ENCODE data around the gene ADAM12. TPM values are rescaled to one million over a fixed set of nuclear protein-coding genes. Genes with fewer than 3 reads are reported as not detected.

Gene ADAM12
- polyA plus RNA-seq, 1 of the 3 experiments (the other 2 are of a cell fraction): 25.0 TPM

DNA sequence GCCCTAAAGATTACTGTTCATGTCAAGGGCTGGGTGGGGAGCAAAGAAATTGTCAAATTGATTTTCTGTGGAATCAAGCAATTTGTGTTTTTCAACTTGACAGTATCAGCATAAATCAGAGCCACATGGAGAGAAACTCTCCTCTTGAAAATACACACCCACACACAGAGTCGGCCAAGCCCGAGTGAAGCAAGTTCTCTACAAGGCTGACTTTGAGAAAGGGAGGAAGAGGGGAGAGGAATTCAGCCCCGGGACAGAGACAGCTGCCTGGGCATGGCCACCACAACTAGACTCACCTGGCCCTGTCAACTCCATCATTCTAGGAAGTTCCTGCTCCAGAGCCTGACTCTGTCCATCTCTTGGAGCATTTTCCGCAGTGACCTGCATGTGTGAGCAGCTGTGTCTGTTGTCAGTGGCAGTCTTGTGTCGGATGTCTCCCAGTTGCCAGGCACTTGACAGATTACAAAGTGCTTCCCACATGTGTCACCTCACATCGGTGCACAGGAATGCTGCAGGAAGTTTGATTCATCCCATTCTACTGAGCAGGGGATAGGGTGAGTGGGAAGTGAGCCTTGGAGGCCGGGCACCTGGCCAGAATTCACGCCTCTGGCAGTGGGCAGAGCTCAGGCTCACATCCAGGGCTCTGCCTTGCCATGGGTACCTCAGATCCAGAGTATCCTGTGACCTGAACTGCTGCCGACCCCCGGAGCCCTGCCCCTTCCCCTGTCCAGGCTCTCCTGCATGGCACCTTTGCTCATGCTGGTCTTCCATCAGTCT lies 37.9 kb downstream of the ADAM12 start:
- Histone ChIP-seq H3K9ac (peak overlapping the region; percentile 46; the same call in 1 of the 2 replicates), H3K36me3 (replicated peaks in 1 of 2; ENCODE audit: control insufficient read depth in 1 of 2, insufficient read depth in 2 of 2, low read length in 1 of 2) (peaks cover 4% of the 10 kb centered on the region in 2 experiments), H3K27ac (ENCODE audit: low read depth in 2 of 2, low read length in 1 of 2) (peak overlapping the region in 1 of 2 experiments; percentile 73; a peak in 2 of 4 replicates), H3K4me2 (peak overlapping the region; percentile 16), H3K79me2 (ENCODE audit: insufficient read depth) (peaks cover 2% of the 10 kb centered on the region; the same call in 1 of the 2 replicates), H3K4me3 (ENCODE audit: low read depth in 2 of 2, low read length in 1 of 2) (no peak overlapping the region), H3F3A (replicated peaks; ENCODE audit: insufficient read depth) (no peaks in the 10 kb centered on the region), H3K9me3 (peaks cover 4% of the 10 kb centered on the region; the same call in 1 of the 2 replicates), H2AFZ (ENCODE audit: low read depth) (no peak overlapping the region), H3K27me3 (ENCODE audit: insufficient read depth) (no peaks in the 10 kb centered on the region), H3K9me2 (no peaks in the 10 kb centered on the region), H3K4me1 (ENCODE audit: control insufficient read depth in 1 of 2, insufficient read depth in 2 of 2, low read depth in 1 of 2, low read length in 1 of 2) (peaks cover 13 to 16% of the 10 kb centered on the region in 2 experiments; a peak in 3 of 4 replicates), H4K20me1 (ENCODE audit: insufficient read depth) (no peaks in the 10 kb centered on the region)
- CTCF ChIA-PET: interaction anchor here (0.8 to 1.3 kb wide), 2 partner anchors 18 to 20 kb away, joined by 3 to 4 read pairs; no protein-coding TSS in a partner anchor
- DNase-seq: peak; percentile 58
- POLR2A ChIA-PET: interaction anchor here (0.5 kb wide), 1 partner anchor 483 kb away, joined by 4 read pairs; no protein-coding TSS in a partner anchor
- 33% methylated on average over 8 of the region's 10 CpGs for WGBS (ENCODE audit: low lambda C conversion rate)
- TF ChIP-seq FOXM1 (IDR thresholded peaks at IDR 0.05; ENCODE audit: low read depth) (0 out of 2 replicates have a peak, but pooled peaks have one; percentile 38), SMC3 (IDR thresholded peaks at IDR 0.05; ENCODE audit: low read depth, low read length) (no peak; the same call in 1 of the 2 replicates), RXRA (IDR thresholded peaks at IDR 0.05; ENCODE audit: borderline replicate concordance, low read depth) (peak; percentile 70; the same call in 1 of the 2 replicates), YY1 (IDR thresholded peaks at IDR 0.05; ENCODE audit: low read depth) (no peak), POLR2AphosphoS5 (IDR thresholded peaks at IDR 0.05; ENCODE audit: low read depth, low read length) (peak; percentile 52; the same call in 1 of the 2 replicates), NRF1 (IDR thresholded peaks at IDR 0.05; ENCODE audit: low read depth, low read length) (no peak), MXI1 (IDR thresholded peaks at IDR 0.05; ENCODE audit: low read depth, low read length) (no peak; the same call in 1 of the 2 replicates), GATA2 (CRISPR knock-in tag; IDR thresholded peaks at IDR 0.05) (no peak), NFIC (IDR thresholded peaks at IDR 0.05; ENCODE audit: borderline replicate concordance) (peak; percentile 98), IRF3 (IDR thresholded peaks at IDR 0.05; ENCODE audit: low read depth, low read length) (no peak), TCF12 (IDR thresholded peaks at IDR 0.05) (peak; percentile 91), EZH2phosphoT487 (IDR thresholded peaks at IDR 0.05; ENCODE audit: borderline replicate concordance, low read depth) (no peak), SIN3A (IDR thresholded peaks at IDR 0.05; ENCODE audit: borderline replicate concordance, low read depth, low read length) (peak; percentile 87), CTCF (IDR thresholded peaks at IDR 0.05) (no peak), ZBTB33 (IDR thresholded peaks at IDR 0.05; ENCODE audit: borderline replicate concordance, low read depth) (peak; percentile 65; the same call in 1 of the 2 replicates), GABPA (IDR thresholded peaks at IDR 0.05; ENCODE audit: low read depth) (no peak), MEF2A (IDR thresholded peaks at IDR 0.05; ENCODE audit: borderline replicate concordance, low read depth) (0 out of 2 replicates have a peak, but pooled peaks have one; percentile 6), RAD21 (IDR thresholded peaks at IDR 0.05; ENCODE audit: low read length) (no peak), JUND (IDR thresholded peaks at IDR 0.05) (peak; percentile 85), RFX5 (IDR thresholded peaks at IDR 0.05; ENCODE audit: low read length) (no peak), EP300 (IDR thresholded peaks at IDR 0.05; ENCODE audit: borderline replicate concordance in 1 of 2, low read depth in 1 of 2, low read length in 1 of 2) (peak in 1 of 2 experiments; percentile 87; a peak in 2 of 4 replicates)
- TF ChIP-seq, protein P1, sequence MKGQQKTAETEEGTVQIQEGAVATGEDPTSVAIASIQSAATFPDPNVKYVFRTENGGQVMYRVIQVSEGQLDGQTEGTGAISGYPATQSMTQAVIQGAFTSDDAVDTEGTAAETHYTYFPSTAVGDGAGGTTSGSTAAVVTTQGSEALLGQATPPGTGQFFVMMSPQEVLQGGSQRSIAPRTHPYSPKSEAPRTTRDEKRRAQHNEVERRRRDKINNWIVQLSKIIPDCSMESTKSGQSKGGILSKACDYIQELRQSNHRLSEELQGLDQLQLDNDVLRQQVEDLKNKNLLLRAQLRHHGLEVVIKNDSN (IDR thresholded peaks at IDR 0.05; ENCODE audit: borderline replicate concordance, low read depth): no peak
- TF ChIP-seq, protein P2, sequence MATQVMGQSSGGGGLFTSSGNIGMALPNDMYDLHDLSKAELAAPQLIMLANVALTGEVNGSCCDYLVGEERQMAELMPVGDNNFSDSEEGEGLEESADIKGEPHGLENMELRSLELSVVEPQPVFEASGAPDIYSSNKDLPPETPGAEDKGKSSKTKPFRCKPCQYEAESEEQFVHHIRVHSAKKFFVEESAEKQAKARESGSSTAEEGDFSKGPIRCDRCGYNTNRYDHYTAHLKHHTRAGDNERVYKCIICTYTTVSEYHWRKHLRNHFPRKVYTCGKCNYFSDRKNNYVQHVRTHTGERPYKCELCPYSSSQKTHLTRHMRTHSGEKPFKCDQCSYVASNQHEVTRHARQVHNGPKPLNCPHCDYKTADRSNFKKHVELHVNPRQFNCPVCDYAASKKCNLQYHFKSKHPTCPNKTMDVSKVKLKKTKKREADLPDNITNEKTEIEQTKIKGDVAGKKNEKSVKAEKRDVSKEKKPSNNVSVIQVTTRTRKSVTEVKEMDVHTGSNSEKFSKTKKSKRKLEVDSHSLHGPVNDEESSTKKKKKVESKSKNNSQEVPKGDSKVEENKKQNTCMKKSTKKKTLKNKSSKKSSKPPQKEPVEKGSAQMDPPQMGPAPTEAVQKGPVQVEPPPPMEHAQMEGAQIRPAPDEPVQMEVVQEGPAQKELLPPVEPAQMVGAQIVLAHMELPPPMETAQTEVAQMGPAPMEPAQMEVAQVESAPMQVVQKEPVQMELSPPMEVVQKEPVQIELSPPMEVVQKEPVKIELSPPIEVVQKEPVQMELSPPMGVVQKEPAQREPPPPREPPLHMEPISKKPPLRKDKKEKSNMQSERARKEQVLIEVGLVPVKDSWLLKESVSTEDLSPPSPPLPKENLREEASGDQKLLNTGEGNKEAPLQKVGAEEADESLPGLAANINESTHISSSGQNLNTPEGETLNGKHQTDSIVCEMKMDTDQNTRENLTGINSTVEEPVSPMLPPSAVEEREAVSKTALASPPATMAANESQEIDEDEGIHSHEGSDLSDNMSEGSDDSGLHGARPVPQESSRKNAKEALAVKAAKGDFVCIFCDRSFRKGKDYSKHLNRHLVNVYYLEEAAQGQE (IDR thresholded peaks at IDR 0.05; ENCODE audit: low read depth, low read length): peak; percentile 48; the same call in 1 of the 2 replicates

Data from SK-N-SH (cell line).